GM21423 (cell line): ENCODE measurements around the gene VARS1.
A peak's percentile ranks its signal among the peaks of the same experiment; 100 is the strongest.
"Not testable (repeated sequence)": the region's sequence is repeated elsewhere in the genome, so short reads cannot be mapped to it uniquely, and the experiment has no call there.

Experiments
- ATAC-seq: cut with Tn5 transposase; IDR thresholded peaks from one replicate; pipeline ENCODE4 v1.9.1; 2021; ENCODE audit warnings: mild to moderate bottlenecking, moderate library complexity; ENCODE audit not compliant: unreplicated experiment

The VARS1 gene

DNA sequence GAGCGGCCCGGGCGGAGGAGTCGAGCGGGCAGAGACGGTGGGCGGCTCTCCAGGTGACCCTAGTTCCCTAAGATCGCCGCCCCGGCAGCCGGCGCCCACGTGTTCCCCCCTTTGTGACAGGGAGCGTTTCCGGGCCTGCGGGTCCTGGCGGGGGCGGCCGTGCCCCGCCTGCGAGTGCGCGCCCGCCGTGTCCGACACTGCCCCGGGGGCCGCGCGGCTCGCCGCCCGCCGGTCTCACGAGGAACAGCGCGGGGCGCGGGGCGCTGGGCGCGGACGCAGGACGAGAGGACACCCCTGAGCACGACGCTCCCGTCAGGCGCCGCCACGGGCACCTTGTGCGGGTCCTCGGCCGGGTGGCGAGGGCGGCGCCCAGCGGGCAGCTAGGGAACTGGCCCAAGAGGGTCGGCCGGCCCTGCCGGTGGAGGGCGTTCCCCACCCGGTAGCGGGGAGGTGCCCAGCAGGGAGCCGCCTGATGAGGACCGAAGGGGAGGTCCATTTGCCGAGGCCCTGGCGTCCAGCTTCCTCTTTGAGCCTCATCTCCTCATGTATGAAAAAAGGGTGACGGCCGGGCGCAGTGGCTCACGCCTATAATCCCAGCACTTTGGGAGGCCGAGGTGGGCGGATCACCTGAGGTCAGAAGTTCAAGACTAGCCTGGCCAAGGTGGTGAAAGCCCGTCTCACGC lies at the start of gene VARS1:
Gene VARS1 (minus strand): TSS at position 137 of the 683 bp plus-strand sequence. CDS start 535 bp downstream, outside the sequence.
- peak; percentile 72 for ATAC-seq

DNA sequence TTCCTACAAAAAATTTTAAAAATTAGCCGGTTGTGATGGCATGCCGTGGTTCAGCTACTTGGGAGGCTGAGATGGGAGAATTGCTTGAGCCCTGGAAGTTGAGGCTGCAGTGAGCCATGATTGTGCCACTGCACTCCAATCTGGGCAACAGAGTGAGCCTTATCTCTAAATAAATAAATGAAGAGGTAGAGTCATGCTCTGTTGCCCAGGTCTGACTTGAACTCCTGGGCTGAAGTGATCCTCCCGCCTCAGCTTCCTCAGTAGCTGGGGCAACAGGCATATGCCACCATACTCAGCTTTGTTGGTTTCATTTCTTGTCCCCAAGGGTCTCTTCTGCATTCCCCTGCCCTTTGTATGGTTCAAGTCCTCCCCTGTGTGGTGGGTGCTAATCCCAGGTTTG lies 49.0 kb upstream of the VARS1 start:
- ATAC-seq = no peak

DNA sequence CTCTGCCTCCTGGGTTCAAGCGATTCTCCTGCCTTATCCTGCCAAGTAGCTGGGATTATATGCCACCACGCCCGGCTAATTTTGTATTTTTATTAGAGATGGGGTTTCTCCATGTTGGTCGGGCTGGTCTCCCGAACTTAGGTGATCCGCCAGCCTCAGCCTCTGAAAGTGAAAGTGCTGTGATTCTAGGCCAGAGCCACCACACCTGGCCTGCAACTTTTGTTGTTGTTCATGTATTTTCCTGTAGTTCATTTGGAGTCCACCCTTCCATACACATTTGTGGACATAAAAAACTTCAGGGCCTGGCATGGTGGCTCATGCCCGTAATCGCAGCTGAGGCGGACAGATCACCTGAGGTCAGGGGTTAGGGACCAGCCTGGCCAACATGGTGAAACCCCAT lies 46.5 kb upstream of the VARS1 start:
- no peak for ATAC-seq

DNA sequence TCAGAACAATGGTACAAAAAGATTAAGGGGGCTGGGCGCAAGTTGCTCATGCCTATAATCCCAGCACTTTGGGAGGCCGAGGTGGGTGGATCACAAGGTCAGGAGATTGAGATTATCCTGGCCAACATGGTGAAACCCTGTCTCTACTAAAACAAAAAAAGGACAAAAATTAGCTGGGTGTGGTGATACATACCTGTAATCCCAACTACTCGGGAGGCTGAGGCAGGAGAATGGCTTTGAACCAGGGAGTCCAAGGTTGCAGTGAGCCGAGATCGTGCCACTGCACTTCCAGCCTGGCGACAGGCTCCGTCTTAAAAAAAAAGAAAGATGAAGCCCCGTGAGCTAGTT lies 44.2 kb upstream of the VARS1 start:
- not testable (repeated sequence) for ATAC-seq

DNA sequence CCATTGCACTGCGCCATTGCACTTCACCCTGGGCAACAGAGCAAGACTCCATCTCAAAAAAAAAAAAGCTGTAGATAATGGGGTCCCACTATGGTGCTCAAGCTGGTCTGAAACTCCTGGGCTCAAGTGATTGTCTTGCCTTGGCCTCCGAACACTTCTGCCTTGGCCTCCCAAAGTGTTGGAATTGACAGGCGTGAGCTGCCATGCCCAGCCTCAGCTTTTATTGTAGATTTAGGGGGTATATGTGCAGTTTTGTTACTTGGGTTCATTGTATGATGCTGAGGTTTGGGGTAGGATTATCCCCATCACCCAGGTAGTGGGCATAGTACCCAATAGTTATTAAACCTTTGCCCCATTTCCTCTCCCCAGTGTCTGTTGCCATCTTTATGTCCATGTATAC lies 43.4 kb upstream of the VARS1 start:
- no peak for ATAC-seq

DNA sequence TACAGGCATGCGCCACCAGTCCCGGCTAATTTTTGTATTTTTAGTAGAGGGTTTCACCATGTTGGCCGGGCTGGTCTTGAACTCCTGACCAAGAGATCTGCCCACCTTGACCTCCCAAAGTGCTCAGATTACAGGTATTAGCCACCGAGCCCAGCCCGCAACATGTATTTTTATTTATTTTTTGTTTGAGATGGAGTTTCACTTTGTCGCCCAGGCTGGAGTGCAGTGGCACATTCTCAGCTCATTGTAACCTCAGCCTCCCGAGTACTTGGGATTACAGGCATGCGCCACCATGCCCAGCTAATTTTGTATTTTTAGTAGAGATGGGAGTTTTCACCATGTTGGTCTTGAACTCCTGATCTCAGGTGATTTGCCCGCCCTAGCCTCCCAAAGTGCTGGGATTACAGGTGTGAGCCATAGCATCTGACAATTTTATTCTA lies 42.6 kb upstream of the VARS1 start:
- not testable (repeated sequence) for ATAC-seq

DNA sequence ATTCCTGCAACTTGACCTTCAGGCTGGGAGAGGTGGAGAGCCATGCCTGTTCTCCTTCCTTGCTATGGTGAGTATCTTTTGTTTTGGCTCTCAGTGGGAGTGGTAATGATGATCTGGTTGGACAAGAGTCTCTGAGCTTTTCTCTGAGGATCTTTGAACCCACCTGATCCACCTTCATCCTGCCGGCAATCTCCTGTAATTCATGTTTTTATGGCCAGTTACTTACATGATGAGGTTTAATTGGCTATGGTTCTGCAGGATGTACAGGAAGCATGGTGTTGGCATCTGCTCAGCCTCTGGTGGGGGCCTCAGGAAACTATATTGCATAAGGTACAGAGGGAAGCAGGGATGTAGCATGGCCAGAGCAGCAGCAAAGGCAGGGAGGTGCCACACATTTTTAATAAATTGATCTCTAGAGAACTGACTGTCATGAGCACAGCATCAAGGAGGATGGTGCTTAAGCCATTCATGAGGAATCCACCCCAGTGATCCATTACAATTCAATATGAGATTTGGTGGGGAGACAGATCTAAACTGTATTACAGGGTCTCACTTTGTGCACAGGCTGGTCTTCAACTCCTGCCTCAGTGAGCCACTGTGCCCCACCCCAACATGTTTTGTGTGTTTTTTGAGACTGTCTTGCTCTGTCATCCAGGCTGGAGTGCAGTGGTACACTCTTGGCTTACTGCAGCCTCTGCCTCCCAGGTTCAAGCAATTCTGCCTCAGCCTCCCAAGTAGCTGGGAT lies 42.0 kb upstream of the VARS1 start:
- no peak for ATAC-seq

DNA sequence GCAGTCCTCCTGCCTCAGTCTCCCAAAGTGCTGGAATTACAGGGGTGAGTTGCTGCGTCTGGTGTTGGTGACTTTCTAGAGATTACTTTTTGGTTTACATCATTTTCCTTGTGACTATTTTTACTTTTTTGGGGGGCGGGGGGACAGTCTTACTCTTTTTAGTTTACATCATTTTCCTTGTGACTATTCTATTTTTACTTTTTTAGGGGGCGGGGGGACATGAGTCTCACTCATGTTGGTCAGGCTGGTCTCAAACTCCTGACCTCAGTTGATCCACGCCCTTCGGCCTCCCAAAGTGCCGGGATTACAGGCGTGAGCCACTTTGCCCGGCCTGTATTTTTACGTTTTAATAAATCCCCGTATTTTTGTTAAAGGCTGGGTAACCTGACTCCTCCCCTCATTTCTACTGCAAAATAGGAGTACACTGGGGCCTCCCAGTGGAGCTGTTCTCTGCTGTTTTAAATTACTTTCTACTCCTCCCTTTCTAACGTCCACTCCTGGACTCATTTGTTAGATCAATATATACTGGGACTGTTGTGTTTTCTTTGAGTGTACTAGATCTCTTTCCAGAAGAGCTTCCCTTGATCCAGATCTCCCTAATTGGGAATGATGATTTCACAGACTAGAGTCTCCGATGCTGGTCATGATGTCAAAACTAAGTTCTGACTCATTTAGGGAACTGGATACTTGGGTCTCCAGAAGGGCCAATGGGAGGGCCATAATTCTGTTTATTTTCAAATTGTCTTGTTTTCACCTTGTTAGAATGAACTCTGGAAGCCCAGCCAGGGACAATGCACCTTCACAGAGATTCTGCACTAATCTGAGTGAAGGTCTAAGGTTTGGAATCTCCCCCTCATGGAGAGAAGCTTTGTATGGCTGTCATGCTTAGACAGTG lies 41.2 kb upstream of the VARS1 start:
- no peak for ATAC-seq

DNA sequence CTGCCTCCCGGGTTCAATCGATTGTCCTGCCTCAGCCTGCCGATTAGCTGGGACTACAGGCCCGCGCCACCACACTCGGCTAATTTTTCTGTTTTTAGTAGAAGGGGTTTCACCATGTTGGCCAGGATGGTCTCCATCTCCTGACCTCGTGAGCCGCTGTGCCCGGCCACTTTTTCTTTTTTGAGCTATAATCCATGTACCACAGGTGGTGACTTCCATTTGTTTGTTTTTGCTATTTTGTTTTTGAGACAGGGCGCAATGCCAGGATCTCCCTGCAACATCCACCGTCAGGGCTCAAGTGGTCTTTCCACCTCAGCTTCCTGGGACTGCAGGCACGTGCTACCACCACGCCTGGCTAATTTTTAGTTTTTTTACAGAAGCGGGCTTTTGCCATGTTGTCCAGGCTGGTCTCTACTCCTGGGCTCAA lies 40.5 kb upstream of the VARS1 start:
- ATAC-seq = no peak

DNA sequence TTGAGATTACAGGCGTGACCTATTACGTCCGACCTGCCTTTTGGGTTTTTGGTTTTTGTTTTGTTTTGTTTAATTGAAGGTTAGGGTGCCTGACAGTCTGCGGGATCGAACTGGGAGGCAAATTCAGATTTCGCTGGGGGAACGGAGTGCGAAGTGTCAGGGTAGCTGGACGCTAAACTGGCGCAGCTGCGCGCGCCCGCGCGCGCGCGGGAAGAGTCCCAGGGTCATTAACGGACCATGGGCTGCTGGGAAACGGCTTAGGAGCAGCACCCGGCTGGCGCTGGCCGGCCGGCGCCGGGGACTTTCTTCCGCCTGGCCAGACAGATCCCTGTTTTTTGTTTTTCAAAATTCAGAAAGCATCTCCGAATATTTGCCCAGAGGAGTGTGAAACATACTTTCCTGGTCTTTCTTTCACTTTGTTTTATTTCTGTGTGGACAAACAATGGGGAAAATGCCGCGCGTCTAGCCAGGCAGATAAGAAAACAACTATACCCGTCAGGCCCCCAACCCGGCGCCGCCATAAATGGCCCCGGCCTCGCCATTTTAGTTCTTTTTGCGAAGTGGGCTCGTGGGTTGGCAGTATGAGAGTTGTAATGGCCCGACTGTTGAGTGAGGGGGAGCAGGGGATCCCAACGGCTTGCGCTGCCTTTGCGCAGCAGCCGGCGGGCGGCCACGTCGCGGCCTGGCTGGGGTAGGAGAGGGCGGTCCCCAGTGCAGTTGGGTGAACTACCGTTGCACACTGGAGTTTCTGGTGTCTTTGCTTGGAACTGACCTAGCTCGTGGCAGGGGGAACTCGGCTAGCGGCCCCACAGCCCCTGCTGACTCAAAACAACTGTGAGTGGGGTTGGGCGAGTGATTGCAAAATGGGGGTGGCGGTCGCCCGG lies 39.1 kb upstream of the VARS1 start:
- ATAC-seq = peak; percentile 33

DNA sequence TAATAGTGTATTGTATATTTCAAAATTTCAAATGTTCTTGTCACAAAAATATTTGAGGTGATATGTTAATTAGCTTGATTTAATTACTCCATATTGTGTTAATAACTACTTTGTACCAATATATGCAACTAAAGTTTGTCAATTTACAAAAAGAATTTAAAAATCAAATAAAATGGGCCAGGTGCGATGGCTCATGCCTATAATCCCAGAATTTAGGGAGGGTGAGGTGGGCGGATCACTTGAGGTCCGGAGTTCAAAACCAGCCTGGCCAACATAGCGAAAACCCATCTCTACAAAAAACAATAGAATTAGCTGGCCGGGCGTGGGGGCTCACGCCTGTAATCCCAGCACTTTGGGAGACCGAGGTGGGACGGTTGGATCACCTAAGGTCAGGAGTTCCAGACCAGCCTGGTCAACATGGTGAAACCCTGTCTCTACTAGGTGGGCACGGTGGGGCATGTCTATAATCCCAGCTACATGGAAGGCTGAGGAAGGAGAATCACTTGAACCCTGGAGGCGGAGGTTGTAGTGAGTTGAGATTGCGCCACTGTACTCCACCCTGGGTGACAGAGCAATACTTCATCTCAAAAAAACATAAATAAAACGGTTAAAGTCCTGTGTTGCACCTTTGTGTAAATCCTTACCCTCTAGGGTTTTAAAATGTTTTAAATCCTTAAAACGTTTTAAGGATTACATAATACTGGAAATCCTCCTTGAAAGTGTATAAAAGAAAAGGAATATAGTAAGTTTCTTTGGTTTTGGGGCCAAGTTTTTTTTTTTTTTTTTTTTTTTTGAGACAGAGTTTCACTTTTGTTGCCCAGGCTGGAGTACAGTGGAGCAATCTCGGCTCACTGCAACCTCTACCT lies 36.0 kb upstream of the VARS1 start:
- ATAC-seq = no peak

DNA sequence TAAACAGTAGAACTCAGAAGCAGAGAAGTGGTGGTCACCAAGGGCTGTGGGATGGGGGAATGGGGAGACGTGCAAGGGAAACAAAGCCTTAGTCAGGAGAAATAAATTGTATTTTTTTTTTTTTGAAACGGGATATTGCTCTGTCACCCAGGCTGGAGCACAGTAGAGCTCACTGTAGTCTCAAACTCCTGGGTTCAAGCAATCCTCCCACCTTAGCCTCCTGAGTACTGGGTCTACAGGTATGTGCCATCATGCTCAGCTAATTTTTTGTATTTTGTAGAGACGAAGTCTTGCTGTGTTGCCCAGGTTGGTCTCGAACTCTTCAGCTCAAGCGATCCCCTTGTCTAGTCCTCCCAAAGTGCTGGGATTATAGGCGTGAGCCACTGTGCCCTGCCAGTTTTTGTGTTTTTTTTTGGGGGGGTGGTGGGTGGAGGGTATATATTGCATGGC lies 35.4 kb upstream of the VARS1 start:
- ATAC-seq = no peak

DNA sequence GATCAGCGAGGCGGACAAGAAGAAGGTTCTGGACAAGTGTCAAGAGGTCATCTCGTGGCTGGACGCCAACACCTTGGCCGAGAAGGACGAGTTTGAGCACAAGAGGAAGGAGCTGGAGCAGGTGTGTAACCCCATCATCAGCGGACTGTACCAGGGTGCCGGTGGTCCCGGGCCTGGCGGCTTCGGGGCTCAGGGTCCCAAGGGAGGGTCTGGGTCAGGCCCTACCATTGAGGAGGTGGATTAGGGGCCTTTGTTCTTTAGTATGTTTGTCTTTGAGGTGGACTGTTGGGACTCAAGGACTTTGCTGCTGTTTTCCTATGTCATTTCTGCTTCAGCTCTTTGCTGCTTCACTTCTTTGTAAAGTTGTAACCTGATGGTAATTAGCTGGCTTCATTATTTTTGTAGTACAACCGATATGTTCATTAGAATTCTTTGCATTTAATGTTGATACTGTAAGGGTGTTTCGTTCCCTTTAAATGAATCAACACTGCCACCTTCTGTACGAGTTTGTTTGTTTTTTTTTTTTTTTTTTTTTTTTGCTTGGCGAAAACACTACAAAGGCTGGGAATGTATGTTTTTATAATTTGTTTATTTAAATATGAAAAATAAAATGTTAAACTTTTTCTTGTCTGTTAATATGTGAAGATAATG lies 34.2 kb upstream of the VARS1 start:
- no peak for ATAC-seq

DNA sequence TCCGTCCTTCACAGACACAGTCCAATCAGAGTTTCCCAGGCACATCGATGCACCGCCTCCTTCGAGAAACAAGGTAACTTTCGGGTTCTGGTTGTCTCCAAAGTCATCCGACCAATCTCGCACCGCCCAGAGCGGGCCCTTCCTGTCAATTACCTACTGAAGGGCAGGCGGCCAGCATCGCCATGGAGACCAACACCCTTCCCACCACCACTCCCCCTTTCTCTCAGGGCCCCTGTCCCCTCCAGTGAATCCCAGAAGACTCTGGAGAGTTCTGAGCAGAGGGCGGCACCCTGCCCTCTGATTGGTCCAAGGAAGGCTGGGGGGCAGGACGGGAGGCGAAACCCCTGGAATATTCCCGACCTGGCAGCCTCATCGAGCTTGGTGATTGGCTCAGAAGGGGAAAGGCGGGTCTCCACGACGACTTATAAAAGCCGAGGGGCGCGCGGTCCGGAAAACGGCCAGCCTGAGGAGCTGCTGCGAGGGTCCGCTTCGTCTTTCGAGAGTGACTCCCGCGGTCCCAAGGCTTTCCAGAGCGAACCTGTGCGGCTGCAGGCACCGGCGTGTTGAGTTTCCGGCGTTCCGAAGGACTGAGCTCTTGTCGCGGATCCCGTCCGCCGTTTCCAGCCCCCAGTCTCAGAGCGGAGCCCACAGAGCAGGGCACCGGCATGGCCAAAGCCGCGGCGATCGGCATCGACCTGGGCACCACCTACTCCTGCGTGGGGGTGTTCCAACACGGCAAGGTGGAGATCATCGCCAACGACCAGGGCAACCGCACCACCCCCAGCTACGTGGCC lies 31.9 kb upstream of the VARS1 start, which contains the start of gene HSPA1B:
Gene HSPA1B (plus strand): TSS at position 453 of the 794 bp plus-strand sequence. CDS start 213 bp downstream, at position 666.
- peak; percentile 69 for ATAC-seq

DNA sequence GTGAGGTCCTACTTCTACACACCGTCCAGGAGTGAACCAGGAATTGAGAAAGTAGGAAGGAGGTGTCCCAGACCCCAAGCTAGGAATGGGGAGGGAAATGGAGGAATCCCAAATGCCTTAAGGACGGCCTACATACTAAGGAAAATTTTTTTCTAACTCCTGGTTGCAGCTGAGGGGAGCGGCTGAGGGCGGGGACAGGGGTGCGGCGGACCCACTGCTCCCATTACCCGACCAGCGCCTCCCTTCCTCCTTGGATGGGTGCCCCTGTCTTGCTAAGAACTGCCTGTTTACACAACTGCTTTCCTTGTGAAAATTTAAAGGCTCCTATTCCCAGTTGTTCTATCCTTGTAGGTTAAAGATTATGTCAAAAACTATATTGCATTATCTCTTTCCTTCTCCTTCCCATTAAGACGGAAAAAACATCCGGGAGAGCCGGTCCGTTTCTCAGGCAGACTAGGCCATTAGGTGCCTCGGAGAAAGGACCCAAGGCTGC lies 31.3 kb upstream of the VARS1 start:
- ATAC-seq = no peak

DNA sequence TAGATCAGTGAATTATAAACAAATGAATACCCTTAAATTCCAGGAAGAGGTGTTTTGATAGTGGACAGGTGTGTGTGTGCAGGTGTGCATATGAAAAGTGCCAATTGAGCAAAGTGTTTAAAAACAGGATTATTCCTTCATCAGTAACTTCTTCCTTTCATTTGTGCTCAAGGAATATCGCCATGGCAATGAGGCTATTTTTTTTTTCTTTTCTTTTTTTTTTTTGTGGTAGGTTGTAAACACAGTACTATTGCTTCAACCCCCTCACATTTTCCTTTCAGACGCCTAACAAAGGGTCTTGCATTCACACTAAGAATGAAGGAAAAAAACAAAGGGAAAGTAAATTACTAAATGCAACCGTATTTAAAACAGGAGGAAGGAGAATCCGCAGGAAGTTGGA lies 30.0 kb upstream of the VARS1 start:
- no peak for ATAC-seq

DNA sequence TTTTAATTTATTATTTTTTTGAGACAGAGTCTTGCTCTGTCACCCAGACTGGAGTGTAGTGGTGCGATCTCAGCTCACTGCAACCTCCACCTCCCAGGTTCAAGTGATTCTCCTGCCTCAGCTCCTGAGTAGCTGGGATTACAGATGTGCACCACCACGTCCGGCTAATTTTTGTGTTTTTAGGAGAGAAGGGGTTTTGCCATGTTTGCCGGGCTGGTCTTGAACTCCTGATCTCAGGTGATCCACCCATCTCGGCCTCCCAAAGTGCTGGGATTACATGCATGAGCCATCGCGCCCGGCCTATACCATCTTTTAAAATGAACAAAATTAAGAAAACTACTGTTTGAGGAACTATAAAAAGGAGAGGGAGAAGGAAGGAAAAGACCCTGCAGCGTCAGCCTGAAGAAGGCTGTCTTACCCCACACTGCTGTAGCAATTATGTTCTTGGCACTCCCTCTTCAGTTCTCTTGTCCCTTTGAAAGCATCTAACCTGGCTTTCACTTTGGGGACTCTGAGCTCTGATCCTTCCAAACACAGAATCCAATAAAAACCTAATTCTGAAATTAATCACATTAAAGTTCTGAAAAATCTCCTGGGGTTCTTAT lies 28.1 kb upstream of the VARS1 start:
- not testable (repeated sequence) for ATAC-seq
